Astrocyte of the spinal cord (primary cell): Measurements from ENCODE around the gene TSPAN5.

Experiments used
- DNase-seq: peaks from one replicate; pipeline ENCODE4 v3.0.0; 2011; ENCODE audit warnings: low read depth, low spot score
- H3K4me3 ChIP-seq: 2 replicates; pipeline ENCODE4 v1.5.1; 2011; ENCODE audit warnings: low read depth, mild to moderate bottlenecking, low read length, moderate library complexity
- CTCF ChIP-seq: IDR thresholded peaks from 2 replicates; pipeline ENCODE4 v1.5.1; 2012; ENCODE audit warnings: low read depth, mild to moderate bottlenecking, low read length, inconsistent platforms
- in situ Hi-C: cut with HindIII; loops from 2 replicates; pipeline ENCODE4 v1.10.0; 2017; ENCODE audit warnings: low sequenced_read_pairs

TSPAN5 gene

DNA sequence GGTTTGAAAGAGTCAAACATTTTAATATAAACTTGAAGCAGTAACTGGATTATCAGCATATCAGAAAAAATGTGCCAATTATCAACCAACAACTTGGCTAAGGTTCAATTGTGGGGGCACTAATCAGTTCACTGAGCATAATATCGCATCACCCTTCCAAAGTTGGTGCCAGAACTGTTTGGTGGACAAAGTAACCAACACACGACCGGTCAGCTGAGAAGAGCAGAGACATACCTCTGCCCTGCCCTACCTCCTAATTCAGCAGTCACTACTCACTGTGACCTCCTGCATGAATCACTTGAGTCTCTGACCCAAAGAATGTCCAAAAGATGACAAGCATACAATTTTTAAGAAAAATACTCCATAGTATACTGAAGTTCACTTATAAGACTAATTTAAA is 53.2 kb downstream of the TSPAN5 start:
- in situ Hi-C loops = no loop called here
- DNase-seq = no peak
- no peak overlapping the region for H3K4me3 ChIP-seq
- no peak for TF ChIP-seq CTCF

DNA sequence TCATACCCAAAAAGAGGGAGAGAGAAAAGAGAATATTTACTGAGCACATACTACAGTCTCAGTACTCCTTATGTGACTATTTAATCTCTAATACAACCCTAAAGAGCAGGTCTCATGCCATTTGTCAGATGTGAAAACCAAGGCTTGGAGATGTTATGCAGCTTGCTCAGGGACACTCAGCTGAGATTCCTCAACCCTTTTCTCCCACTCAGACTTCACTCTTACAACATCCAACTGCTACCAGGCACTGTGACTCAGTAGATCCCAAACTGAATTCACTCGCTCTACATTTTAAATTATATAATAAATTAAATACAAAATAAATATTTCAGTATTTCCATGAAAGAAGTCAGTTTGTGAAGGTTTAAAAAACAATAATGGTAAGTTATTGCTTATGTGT is 53.7 kb downstream of the TSPAN5 start:
- TF ChIP-seq CTCF = no peak
- no peak for DNase-seq
- no peak overlapping the region for H3K4me3 ChIP-seq
- in situ Hi-C loops = no loop called here

- no peak overlapping the region for H3K4me3 ChIP-seq
- in situ Hi-C loops = no loop called here
- no peak for TF ChIP-seq CTCF
- peak; percentile 68 for DNase-seq
These were observed 54.5 kb downstream of the TSPAN5 start for GRCh38 chr4:98603683-98604521.

- H3K4me3 ChIP-seq = no peak overlapping the region
- TF ChIP-seq CTCF = no peak
- no peak for DNase-seq
- in situ Hi-C loops = no loop called here
These were observed 56.1 kb downstream of the TSPAN5 start for GRCh38 chr4:98602270-98602669.

DNA sequence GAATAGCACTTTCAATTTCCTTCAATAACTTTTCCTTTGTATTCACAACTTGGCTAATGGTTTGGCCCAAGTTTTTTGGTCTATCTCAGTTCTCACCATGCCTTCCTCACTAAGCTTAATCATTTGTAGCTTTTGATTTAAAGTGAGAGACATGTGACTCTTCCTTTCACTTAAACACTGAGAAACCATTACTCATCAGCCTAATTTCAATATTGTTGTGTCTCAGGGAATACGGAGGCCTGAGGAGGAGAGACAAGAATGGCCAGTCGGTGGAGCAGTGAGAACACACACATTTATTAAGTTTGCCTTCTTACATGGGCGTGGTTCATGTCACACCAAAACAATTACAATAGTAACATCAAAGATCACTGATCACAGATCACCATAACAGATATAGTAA is 56.7 kb downstream of the TSPAN5 start:
- peak; percentile 8 for TF ChIP-seq CTCF
- in situ Hi-C loops = no loop called here
- H3K4me3 ChIP-seq = no peak overlapping the region
- no peak for DNase-seq

DNA sequence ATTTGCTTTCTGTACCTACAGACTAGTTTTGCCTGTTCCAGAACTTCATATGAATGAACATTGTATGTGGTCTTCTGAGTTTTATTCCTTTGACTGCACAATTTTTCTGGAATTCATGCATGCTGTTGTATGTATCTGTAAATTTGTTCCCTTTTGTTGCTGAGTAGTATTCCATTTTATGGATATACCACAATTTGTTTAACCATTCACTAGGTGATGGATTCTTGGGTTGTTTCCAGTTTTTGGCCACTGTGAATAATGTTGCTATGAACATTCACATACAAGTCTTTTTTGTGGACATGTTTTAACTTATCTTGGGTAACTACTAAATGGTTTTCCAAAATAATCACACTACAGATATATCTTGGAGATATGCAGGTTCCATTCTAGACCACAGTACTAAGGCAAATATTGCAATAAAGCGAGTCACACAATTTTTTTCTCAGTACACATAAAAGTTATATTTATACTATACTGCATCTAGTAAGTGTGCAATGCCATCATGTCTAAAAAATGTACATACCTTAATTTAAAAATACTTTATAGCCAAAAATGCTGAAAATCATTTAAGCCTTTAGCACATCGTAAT is 58.7 kb downstream of the TSPAN5 start:
- in situ Hi-C loops = no loop called here
- no peak for DNase-seq
- H3K4me3 ChIP-seq = no peak overlapping the region
- TF ChIP-seq CTCF = no peak
